ENCODE data around the gene LRRC8D.
A peak's percentile ranks its signal among the peaks of the same experiment; 100 is the strongest.
"Not testable (repeated sequence)": the region's sequence is repeated elsewhere in the genome, so short reads cannot be mapped to it uniquely, and the experiment has no call there.

LRRC8D gene

GRCh38 chr1:89820422-89821321 lies at the start of gene LRRC8D:
Gene LRRC8D (plus strand): TSS chr1:89821032. CDS start chr1:89933069, 112,037 bp downstream.
- peak within 1 kb of the TSS; percentile 69 to 73 for H3K4me3 ChIP-seq (replicated peaks in 1 of 2; ENCODE audit: low read depth in 2 of 2, low read length in 2 of 2)
- TF ChIP-seq, protein P1, sequence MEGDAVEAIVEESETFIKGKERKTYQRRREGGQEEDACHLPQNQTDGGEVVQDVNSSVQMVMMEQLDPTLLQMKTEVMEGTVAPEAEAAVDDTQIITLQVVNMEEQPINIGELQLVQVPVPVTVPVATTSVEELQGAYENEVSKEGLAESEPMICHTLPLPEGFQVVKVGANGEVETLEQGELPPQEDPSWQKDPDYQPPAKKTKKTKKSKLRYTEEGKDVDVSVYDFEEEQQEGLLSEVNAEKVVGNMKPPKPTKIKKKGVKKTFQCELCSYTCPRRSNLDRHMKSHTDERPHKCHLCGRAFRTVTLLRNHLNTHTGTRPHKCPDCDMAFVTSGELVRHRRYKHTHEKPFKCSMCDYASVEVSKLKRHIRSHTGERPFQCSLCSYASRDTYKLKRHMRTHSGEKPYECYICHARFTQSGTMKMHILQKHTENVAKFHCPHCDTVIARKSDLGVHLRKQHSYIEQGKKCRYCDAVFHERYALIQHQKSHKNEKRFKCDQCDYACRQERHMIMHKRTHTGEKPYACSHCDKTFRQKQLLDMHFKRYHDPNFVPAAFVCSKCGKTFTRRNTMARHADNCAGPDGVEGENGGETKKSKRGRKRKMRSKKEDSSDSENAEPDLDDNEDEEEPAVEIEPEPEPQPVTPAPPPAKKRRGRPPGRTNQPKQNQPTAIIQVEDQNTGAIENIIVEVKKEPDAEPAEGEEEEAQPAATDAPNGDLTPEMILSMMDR (IDR thresholded peaks at IDR 0.05; ENCODE audit: low read depth, low read length): no peak
- peak; percentile 57 to 79 for DNase-seq (ENCODE audit: low read depth in 2 of 2)

DNA sequence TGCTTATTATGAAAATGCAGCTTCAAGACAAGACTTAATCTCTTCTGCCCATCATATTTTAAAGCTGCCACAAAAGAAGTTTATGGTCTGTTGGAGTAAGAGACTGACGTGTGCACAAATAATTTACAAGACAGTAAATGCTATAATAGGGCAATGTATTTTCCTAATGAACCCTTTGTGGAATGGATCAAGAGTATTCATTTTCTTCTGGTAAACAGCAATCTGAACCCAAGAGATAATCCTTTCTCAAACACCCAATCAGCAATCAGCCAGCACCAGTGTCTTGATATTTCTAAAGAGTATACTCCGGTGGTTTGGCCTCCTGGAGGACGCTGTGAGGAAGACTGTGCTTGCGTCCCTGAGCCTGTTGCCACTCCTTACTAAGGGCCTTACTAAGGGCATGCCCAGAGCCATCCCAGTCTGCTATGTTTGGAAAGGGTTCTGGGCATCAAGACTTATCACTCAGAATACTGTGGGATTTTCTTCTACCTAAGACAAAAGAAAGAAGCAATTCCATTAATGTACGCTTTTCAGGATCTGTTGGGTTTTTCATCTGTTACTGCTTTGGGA lies 48.8 kb upstream of the LRRC8D start:
- H3K4me3 ChIP-seq (replicated peaks in 1 of 2; ENCODE audit: low read depth in 2 of 2, low read length in 2 of 2): no peak overlapping the region
- TF ChIP-seq, protein P1 (IDR thresholded peaks at IDR 0.05; ENCODE audit: low read depth, low read length): no peak
- DNase-seq (ENCODE audit: low read depth in 2 of 2): no peak

DNA sequence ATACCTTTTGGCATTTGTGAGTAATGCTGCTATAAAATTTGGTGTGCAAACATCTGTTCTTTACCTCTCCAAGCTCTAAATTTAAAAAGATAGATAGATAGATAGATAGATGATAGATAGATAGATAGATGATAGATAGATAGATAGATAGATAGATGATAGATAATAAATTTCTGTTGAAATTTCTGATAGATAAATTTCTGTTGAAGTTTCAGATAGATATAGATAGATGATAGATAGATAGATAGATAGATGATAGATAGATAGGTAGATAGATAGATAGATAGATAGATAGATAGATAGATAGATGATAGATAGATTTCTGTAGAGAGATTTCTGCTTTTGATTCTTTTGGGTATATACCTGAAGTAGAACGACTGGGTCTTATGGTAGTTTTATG lies 44.7 kb upstream of the LRRC8D start:
- not testable (repeated sequence) for H3K4me3 ChIP-seq (replicated peaks in 1 of 2; ENCODE audit: low read depth in 2 of 2, low read length in 2 of 2); DNase-seq (ENCODE audit: low read depth in 2 of 2)

DNA sequence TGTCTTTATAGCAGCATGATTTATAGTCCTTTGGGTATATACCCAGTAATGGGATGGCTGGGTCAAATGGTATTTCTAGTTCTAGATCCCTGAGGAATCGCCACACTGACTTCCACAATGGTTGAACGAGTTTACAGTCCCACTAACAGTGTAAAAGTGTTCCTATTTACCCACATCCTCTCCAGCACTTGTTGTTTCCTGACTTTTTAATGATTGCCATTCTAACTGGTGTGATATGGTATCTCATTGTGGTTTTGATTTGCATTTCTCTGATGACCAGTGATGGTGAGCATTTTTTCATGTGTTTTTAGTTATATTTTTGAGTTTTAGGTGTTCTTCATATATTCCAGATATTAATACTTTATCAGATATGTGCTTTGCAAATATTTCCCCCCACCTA lies 43.6 kb upstream of the LRRC8D start:
- DNase-seq (ENCODE audit: low read depth in 2 of 2); H3K4me3 ChIP-seq (replicated peaks in 1 of 2; ENCODE audit: low read depth in 2 of 2, low read length in 2 of 2): not testable (repeated sequence)

- no peak overlapping the region for H3K4me3 ChIP-seq (replicated peaks in 1 of 2; ENCODE audit: low read depth in 2 of 2, low read length in 2 of 2)
- DNase-seq (ENCODE audit: low read depth in 2 of 2): no peak
- TF ChIP-seq, protein P1 (IDR thresholded peaks at IDR 0.05; ENCODE audit: low read depth, low read length): no peak
These were observed 41.5 kb upstream of the LRRC8D start for GRCh38 chr1:89779151-89779940.

DNA sequence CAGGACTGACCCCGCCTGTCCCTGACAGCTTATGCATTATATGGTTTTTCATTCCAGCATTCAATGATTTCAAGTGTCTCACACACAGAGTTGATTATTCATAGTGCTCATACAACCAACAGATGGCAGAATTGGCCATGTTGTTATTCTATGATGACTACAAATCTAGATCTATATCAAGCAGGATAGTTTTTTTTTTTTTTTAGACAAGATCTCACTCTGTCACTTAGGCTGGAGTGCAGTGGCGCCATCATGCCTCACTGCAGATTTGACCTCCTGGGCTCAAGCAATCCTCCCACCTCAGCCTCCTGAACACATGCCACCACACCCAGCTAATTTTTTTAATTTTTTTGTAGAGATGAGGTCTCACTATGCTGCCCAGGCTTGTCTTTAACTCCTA lies 40.1 kb upstream of the LRRC8D start:
- H3K4me3 ChIP-seq (replicated peaks in 1 of 2; ENCODE audit: low read depth in 2 of 2, low read length in 2 of 2): no peak overlapping the region
- TF ChIP-seq, protein P1 (IDR thresholded peaks at IDR 0.05; ENCODE audit: low read depth, low read length): peak; percentile 13
- peak; percentile 52 to 65 for DNase-seq (ENCODE audit: low read depth in 2 of 2)

DNA sequence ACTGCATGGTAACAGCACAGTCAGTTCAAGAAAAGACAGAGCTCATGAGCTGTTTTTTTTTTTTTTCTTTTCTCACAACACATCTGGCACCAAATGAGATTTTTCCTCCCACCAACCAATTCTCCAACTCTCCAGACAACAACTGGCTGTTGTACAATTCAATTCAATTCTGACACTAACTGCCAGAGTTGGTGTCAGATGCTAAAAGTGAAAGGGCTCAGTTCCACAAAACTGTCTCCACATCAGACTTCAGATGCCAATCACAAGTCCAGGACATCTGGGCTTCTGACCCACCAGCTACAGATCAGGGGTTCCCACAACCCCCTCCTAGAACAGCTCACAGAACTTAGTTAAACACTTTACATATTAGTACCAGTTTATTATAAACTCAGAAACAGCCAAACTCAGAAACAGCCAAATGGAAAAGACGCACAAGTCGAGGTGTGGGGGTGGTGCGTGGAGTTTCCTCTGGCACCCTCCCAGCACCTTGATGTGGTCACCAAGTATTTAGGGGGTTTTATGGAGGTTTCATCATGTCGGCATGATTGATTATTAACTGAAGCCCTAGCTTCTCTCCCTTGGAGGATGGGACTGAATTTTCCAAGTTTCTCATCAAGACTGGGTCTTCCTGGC lies 39.2 kb upstream of the LRRC8D start:
- TF ChIP-seq, protein P1 (IDR thresholded peaks at IDR 0.05; ENCODE audit: low read depth, low read length): no peak
- H3K4me3 ChIP-seq (replicated peaks in 1 of 2; ENCODE audit: low read depth in 2 of 2, low read length in 2 of 2): no peak overlapping the region
- DNase-seq (ENCODE audit: low read depth in 2 of 2): no peak

Measured in cardiac fibroblast (primary cell).